H54 (cell line): ENCODE measurements around the gene OBSCN.
A peak's percentile ranks its signal among the peaks of the same experiment; 100 is the strongest.

ENCODE experiments used
- DNase-seq: peaks from one replicate; pipeline ENCODE4 v3.0.0; 2011; ENCODE audit warnings: low spot score, mixed read lengths; ENCODE audit not compliant: insufficient read length
- FAIRE-seq: peaks from 3 replicates; lab custom pipeline; 2011; peaks lifted over from hg19 to GRCh38; lab: Jason Lieb, UNC
- POLR2A ChIP-seq: IDR thresholded peaks from 2 replicates; pipeline ENCODE4 v1.6.1; 2011; ENCODE audit warnings: low read depth, mild to moderate bottlenecking, low read length

Gene OBSCN

DNA sequence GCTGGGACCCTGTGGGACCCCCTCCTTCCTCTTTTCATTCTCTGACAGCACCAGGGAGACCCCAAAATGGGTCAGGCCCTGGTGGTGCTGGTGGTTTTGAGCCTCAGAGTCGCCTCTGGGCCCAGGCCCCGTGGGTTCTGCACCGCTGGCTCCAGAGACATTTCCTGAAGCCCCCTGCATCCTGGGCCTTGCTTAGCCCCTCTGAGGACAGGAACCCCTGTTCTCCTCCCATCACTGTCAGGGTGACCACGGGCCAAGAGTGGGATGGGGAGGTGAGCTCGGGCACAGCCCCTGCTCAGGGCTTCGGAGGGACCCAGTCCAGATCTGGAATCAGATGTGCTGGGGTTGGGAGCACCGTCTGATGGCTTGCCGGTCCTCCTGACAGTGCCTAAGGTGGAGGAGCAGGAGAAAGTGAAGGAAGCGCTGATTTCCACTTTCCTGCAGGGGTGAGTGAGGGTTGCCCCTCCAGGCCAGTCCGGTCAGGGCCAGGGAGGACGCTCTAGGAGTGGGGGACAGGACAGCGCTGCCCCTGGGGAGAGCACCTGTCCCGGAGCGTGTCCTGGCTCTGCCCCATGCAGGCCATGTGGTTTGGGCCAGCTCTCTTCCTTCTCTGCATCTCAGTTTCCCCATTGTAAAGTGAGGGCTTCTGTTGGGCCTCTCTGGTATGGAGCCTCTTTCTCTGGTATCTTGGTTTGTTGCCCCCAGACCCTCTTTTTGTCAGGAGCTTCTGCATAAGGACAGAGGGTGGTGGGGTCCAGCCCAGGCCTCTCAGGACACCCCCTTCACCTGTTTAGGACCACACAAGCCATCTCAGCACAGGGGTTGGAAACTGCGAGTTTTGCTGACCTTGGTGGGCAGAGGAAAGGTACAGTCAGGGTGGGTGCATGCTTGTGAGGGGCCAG is 127.8 kb downstream of the OBSCN start:
- DNase-seq (no peak), FAIRE-seq (no peak)
- no peak for TF ChIP-seq POLR2A

DNA sequence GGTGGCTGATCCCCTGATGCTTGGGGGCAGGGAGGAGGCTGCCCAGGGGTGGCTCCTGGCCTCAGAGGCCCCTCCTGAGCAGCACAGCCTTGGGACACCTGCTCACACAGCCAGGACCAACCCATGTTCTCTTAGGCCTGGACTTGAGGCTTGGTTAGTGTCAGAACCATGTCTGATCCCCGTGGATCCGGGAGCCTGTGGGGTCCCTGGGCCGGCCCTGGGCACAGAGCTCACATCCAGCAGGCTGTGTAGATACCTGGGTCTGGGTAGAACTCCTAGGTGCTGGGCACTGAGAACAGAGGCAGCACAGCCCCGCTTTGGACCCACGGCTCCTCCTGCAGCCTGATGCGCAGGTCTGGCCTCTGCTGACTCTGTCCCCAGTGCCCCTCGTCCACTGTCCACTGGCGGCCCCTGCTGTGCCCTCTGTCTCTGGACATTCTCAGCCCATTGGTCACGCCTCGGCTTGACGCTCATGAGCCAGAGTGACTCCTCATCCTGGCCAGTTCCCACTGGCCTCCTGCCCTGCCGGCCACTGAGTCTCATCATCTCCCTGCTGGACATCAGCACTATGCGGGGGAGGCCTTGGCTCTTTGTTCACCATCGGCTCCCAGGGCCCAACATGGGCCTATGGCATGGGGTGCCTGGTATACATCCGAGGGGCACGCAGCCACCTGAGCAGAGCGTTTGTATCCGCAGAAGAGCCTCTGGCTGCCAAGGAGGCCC is 128.6 kb downstream of the OBSCN start:
- DNase-seq (peak; percentile 76), FAIRE-seq (no peak)
- no peak for TF ChIP-seq POLR2A

DNA sequence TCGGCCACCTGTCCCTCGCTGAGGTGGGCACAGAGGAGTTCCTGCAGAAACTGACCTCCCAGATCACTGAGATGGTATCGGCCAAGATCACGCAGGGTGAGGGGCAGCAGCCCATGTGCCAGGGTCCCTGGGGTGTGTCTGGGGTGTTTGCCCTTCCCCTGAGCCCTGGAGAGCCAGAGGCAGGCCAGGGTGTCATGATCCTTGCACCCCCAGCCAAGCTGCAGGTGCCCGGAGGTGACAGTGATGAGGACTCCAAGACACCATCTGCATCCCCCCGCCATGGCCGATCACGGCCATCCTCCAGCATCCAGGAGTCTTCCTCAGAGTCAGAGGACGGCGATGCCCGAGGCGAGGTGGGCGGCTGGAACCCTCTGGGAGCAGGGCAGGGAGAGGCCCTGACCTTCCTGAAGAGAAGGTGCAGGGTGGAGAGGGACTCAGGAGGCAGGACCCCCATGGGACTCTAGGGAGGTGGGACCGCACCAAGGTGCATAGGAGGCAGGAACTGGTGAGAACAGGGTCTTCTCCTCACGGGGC is 129.3 kb downstream of the OBSCN start:
- no peak for DNase-seq
- FAIRE-seq, result no peak
- TF ChIP-seq POLR2A, result no peak

DNA sequence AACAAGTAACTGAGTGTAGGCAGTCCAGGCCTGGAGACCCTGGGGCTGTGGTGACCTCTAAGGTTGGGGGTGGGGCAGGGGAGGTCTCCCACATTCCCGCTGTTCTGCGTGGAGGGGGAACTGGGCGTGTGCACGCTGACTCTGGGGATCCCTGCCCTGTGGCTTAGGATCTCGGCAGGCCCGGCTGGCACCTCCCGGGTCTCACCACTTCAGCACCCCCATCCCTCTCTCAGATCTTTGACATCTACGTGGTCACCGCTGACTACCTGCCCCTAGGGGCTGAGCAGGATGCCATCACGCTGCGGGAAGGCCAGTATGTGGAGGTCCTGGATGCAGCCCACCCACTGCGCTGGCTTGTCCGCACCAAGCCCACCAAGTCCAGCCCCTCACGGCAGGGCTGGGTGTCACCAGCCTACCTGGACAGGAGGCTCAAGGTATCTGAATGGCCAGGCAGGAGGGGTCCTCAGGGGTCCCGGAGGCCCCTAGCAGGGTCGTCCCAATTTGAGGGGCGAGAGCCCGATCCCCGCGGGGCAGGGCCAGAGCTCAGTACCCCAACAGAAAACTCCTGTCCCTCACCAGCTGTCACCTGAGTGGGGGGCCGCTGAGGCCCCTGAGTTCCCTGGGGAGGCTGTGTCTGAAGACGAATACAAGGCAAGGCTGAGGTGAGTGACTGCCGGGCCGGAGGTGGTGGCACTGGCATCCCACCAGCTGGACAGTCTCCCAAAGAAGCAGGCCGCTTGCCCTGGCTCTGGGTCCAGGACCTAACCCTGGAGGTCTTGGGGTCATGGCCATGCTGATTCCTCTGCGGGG is 130.1 kb downstream of the OBSCN start:
- DNase-seq, result no peak
- no peak for FAIRE-seq
- no peak for TF ChIP-seq POLR2A

DNA sequence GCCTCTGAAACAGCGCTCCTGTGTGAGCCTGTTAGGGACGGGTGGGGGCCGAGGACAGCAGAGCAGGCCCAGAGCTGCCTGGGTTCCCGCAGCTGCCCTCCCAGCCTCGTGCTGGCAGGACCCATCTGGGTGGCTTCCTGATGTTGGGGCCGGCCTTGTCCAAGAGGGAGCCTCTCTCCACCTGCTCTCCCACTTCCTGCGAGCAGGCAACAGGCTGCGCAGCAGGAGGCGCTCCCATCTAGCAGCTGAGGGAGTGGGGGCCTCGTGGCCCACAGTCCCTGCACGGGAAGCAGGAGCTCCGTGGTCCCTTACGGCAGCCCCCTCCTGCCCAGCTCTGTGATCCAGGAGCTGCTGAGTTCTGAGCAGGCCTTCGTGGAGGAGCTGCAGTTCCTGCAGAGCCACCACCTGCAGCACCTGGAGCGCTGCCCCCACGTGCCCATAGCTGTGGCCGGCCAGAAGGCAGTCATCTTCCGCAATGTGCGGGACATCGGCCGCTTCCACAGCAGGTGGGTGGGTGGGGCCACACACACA is 130.7 kb downstream of the OBSCN start:
- FAIRE-seq (no peak), DNase-seq (no peak)
- TF ChIP-seq POLR2A, result no peak

DNA sequence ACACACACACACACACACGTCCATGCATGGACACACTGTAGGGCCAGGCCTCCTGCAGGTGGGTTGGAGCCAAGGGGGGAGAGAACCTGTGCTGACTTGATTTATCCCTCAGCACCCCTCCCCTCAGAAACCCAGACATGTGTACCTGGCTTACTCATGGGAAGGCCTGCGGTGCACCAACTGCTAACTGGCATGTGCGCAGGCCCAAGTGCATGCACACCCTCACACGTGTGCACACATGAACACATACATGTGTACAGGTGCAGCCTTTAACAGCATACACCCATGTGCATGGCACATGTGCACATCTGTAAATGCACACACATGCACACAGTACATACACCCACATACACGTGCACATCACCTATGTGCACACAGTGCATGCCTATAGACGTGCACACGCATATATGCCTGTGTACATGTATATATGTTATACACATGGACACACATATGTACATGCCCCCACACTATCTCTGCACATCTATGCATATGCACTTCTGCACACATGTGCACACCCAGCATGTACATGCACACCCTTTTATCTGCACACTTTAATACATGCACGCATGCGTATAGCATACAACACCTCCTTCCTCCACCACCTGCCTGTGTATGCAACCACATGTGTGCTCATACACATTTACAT is 131.3 kb downstream of the OBSCN start:
- FAIRE-seq (no peak), DNase-seq (no peak)
- TF ChIP-seq POLR2A, result no peak

DNA sequence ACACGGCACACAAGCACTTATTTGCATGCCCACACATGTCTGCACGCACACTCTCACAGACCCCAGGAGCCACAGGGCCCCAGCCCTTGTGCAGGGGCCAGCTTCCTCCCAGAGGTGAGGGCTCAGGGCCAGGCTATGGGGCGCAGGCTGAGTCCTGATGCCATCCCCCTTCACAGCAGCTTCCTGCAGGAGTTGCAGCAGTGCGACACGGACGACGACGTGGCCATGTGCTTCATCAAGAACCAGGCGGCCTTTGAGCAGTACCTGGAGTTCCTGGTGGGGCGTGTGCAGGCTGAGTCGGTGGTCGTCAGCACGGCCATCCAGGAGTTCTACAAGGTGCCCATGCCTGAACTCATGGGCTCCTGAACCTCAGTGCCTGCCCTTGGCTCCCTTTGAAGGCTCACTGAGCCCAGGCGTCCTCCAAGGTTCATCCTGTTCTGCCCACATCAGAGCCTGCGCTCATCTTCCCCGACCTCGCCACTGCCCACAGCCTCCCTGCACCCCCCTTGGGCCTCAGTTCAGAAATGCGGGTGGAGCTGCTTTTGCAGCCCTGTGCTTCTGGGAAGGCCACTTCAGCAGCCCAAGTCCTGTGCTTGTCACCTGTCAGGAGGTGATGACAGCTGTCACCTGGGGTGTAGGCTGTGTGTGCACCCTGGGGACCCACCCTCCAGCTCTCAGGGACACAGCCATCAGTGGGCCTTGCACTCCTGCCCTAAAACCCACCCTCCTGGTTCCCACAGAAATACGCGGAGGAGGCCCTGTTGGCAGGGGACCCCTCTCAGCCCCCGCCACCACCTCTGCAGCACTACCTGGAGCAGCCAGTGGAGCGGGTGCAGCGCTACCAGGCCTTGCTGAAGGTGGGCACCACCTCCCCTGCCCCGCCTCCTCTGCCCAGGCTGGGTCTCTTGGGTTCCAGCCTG is 132.2 kb downstream of the OBSCN start:
- no peak for FAIRE-seq
- no peak for TF ChIP-seq POLR2A
- DNase-seq, result no peak

DNA sequence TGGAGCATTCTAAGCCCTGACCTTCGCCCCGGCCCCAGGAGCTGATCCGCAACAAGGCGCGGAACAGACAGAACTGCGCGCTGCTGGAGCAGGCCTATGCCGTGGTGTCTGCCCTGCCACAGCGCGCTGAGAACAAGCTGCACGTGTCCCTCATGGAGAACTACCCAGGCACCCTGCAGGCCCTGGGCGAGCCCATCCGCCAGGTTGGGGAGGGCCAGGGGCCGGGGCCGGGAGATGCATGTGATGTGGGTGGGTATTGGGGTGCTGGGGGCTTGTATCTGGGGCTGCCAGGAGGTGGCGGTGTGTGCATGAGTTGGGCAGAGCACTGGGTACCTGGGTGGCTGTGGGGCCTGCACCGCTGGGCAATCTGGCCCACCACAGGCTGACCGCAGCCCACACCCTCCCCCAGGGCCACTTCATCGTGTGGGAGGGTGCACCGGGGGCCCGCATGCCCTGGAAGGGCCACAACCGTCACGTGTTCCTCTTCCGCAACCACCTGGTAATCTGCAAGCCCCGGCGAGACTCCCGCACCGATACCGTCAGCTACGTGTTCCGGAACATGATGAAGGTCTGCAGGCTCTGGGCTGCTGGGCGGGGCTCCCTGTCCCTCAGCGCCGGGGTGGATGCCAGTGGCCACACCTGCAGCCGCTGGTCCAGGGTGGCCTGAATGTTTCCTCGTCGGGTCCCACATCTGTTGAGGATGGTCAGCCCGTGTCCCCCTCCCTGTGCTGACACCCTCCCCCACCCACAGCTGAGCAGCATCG is 133.0 kb downstream of the OBSCN start:
- no peak for FAIRE-seq
- no peak for DNase-seq
- TF ChIP-seq POLR2A, result no peak

DNA sequence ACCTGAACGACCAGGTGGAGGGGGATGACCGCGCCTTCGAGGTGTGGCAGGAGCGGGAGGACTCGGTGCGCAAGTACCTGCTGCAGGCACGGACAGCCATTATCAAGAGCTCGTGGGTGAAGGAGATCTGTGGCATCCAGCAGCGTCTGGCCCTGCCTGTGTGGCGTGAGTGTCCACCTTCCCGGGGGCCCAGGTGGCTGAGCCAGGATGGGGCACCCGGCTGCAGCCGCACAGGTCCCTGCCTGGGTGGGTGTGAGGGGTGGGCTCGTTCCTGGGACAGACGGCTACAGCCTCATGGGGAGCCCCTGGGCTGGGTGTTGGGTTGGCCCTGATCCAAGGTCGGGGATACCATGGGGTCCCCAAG is 133.6 kb downstream of the OBSCN start:
- FAIRE-seq (no peak), DNase-seq (no peak)
- TF ChIP-seq POLR2A, result no peak

DNA sequence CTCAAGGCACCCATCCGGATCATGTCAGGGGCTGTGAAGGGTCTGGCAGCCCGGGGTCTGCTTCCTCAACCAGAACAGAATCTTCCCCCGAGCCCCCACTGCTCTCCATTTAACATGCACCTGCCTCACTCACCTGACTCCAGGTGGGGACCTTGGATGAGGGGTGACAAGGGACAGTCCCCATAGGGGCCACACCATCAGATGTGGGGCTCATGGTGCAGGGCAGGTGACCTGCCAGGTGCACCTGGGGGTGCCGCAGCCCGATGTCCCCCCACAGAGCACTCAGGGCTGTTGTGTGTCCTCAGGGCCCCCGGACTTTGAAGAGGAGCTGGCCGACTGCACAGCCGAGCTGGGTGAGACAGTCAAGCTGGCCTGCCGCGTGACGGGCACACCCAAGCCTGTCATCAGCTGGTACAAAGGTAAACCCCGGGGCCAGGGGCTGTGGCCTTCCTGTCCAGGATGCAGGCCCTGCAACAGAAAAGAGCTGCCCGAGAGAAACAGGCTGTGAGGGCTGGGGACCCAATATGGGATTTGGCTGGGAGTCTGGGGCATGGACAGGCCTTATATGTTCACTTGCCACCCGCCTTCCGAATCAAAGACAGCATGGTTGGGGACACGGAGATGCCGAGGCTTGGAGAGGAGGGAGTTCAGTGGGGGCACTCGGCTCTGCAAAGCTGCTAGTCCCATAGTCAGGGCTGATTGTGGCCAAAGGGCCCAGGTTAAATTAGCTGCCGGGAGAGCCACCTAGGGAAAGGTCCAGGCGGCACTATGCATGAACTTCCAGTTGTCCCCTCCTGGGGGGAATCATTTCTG is 134.2 kb downstream of the OBSCN start:
- FAIRE-seq, result no peak
- TF ChIP-seq POLR2A, result no peak
- DNase-seq, result no peak
